ENCODE measurements around the gene GRM6.

The GRM6 gene

GRCh38 chr5:178931846-178932760 is 63.0 kb downstream of the GRM6 start:
- no peak overlapping the region for H3K27ac Mint-ChIP-seq
- H3K36me3 Mint-ChIP-seq = peaks cover 71% of the 10 kb centered on the region
- H3K4me1 Mint-ChIP-seq (ENCODE audit: low read depth) = no peaks in the 10 kb centered on the region
- peaks cover 56% of the 10 kb centered on the region for H3K9me3 Mint-ChIP-seq (ENCODE audit: low read depth)
- H3K27me3 Mint-ChIP-seq = no peaks in the 10 kb centered on the region
- H3K4me3 Mint-ChIP-seq = no peak overlapping the region

Measured in activated naive CD8-positive, alpha-beta T cell (primary cell).